Tibial artery (tissue), 4 donors: ENCODE measurements around the gene COL27A1.

Experiments
- DNase-seq, 2 donors: peaks; one replicate each; pipeline ENCODE4 v3.0.0-alpha.2; 2019
- H3K27ac ChIP-seq, 2 donors: fragments of 200-600 bp; sonication (generic) in 1 of 2; 1 replicate in 1 of 2; 2 replicates in 1 of 2; pipeline ENCODE4 v1.5.1; 2018 to 2019; ENCODE audit warnings: mild to moderate bottlenecking in 1 of 2
- H3K27me3 ChIP-seq, 2 donors: fragments of 200-600 bp; sonication (generic) in 1 of 2; one replicate each; pipeline versions ENCODE4 v1.5.1 to v1.6.0; 2016 to 2019
- H3K36me3 ChIP-seq, 3 donors: fragments of 200-600 bp; sonication (generic) in 2 of 3; one replicate each; pipeline ENCODE4 v1.5.1; 2016 to 2019; ENCODE audit warnings: mild to moderate bottlenecking in 2 of 3
- H3K4me1 ChIP-seq, 4 donors: fragments of 200-600 bp; sonication (generic) in 2 of 4; 1 replicate in 3 of 4; 2 replicates in 1 of 4; pipeline ENCODE4 v1.5.1; 2016 to 2019
- H3K4me3 ChIP-seq, 2 donors: fragments of 200-600 bp; sonication (generic) in 1 of 2; 1 replicate in 1 of 2; 2 replicates in 1 of 2; pipeline ENCODE4 v1.5.1; 2018 to 2019; ENCODE audit warnings: mild to moderate bottlenecking in 2 of 2
- H3K9me3 ChIP-seq, 3 donors: fragments of 200-600 bp; sonication (generic) in 1 of 3; one replicate each; pipeline ENCODE4 v1.5.1; 2016 to 2019
- CTCF ChIP-seq, 2 experiments: fragments of 200-600 bp in 1 of 2; fragments of 450-650 bp in 1 of 2; IDR thresholded peaks; one replicate each; pipeline ENCODE4 v1.5.1; 2017 to 2019; ENCODE audit warnings: antibody characterized with exemption in 2 of 2, mild to moderate bottlenecking in 1 of 2, moderate library complexity in 1 of 2
- intact Hi-C: fragments of 100-400 bp; cut with DNase I; formaldehyde crosslinking; loops from one replicate; pipeline ENCODE4 v1.15.0; 2023; ENCODE audit warnings: low total_unique reads

The COL27A1 gene

GRCh38 chr9:114287763-114288192 lies 132.4 kb downstream of the COL27A1 start:
- H3K9me3 ChIP-seq, result no peaks in the 10 kb centered on the region
- peaks cover 0 to 9% (median 0%) of the 10 kb centered on the region in 3 donors for H3K36me3 ChIP-seq
- no peak for TF ChIP-seq CTCF (IDR thresholded peaks at IDR 0.05)
- no peak overlapping the region for H3K27ac ChIP-seq
- no peaks in the 10 kb centered on the region for H3K27me3 ChIP-seq
- peaks cover 0 to 19% (median 10%) of the 10 kb centered on the region in 4 donors for H3K4me1 ChIP-seq
- H3K4me3 ChIP-seq, result no peak overlapping the region
- intact Hi-C loops, result loop anchor here (10.0 kb wide), 1 partner anchor 203 kb away; no protein-coding TSS in a partner anchor
- peak in 1 of 2 donors; percentile 63 for DNase-seq

GRCh38 chr9:114288193-114289091 lies 133.1 kb downstream of the COL27A1 start:
- H3K9me3 ChIP-seq, result no peaks in the 10 kb centered on the region
- intact Hi-C loops, result loop anchor here (10.0 kb wide), 1 partner anchor 204 kb away; no protein-coding TSS in a partner anchor
- peak; percentile 15 to 63 for DNase-seq
- no peak overlapping the region for H3K4me3 ChIP-seq
- peaks cover 0 to 9% (median 0%) of the 10 kb centered on the region in 3 donors for H3K36me3 ChIP-seq
- H3K4me1 ChIP-seq, result peaks cover 0 to 19% (median 10%) of the 10 kb centered on the region in 4 donors
- no peak for TF ChIP-seq CTCF (IDR thresholded peaks at IDR 0.05)
- H3K27ac ChIP-seq, result no peak overlapping the region
- H3K27me3 ChIP-seq, result no peaks in the 10 kb centered on the region

GRCh38 chr9:114289106-114289505 lies 133.8 kb downstream of the COL27A1 start:
- Histone ChIP-seq H3K9me3 (no peaks in the 10 kb centered on the region), H3K36me3 (peaks cover 0 to 9% (median 0%) of the 10 kb centered on the region in 3 donors), H3K27me3 (no peaks in the 10 kb centered on the region), H3K4me3 (no peak overlapping the region), H3K4me1 (peaks cover 0 to 19% (median 10%) of the 10 kb centered on the region in 4 donors), H3K27ac (no peak overlapping the region)
- intact Hi-C loops, result loop anchor here (10.0 kb wide), 1 partner anchor 204 kb away; no protein-coding TSS in a partner anchor
- no peak for TF ChIP-seq CTCF (IDR thresholded peaks at IDR 0.05)
- DNase-seq, result peak; percentile 10 to 59

- peak; percentile 6 to 59 for DNase-seq
These were observed 134.5 kb downstream of the COL27A1 start for GRCh38 chr9:114289571-114290481.

More at GRCh38 chr9:114289571-114290481, 134.5 kb downstream of the COL27A1 start:
- Histone ChIP-seq H3K9me3 (peaks cover 0 to 7% (median 2%) of the 10 kb centered on the region in 3 donors), H3K27ac (no peak overlapping the region), H3K27me3 (no peaks in the 10 kb centered on the region), H3K4me1 (peaks cover 0 to 19% (median 10%) of the 10 kb centered on the region in 4 donors), H3K4me3 (no peak overlapping the region), H3K36me3 (peaks cover 4 to 16% (median 7%) of the 10 kb centered on the region in 3 donors)
- intact Hi-C loops, result loop anchor here (5.0 to 10.0 kb wide), 2 partner anchors 183 to 205 kb away; no protein-coding TSS in a partner anchor
- no peak for TF ChIP-seq CTCF (IDR thresholded peaks at IDR 0.05)
